Ovary (tissue), 1 donor: Measurements from ENCODE around the gene FFAR4.
"Not testable (repeated sequence)": the region's sequence is repeated elsewhere in the genome, so short reads cannot be mapped to it uniquely, and the experiment has no call there.

Source experiments
- EP300 ChIP-seq: sonication (generic); formaldehyde crosslinking; IDR thresholded peaks from one replicate; pipeline ENCODE4 v1.6.1; 2017; ENCODE audit warnings: antibody characterized with exemption
- POLR2A ChIP-seq: fragments of 450-650 bp; IDR thresholded peaks from one replicate; pipeline ENCODE4 v1.6.1; 2017; ENCODE audit warnings: antibody characterized with exemption, mild to moderate bottlenecking, moderate library complexity

DNA sequence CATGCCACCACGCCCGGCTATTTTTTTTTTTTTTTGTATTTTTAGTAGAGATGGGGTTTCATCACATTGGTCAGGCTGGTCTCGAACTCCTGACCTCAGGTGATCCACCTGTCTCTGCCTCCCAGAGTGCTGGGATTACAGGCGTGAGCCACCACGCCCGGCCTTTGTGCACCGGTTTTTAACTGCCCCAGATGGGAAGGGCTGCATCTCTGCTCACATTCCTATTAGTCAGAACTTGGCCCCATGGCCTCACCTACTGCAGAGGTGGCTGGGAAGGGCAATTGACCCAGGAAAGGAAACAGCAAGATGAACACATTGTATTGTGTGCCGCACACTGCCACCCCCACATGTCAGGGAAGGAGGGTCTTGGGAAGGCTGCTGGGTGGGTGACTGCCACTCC is 19.5 kb upstream of the FFAR4 start:
- not testable (repeated sequence) for TF ChIP-seq POLR2A, EP300
